Tibial nerve (tissue), 4 donors: ENCODE results near the gene TNRC6C.

Experiments
- EP300 ChIP-seq, 2 donors: sonication (generic); formaldehyde crosslinking; IDR thresholded peaks; one replicate each; pipeline ENCODE4 v1.6.1; 2017; ENCODE audit warnings: antibody characterized with exemption in 2 of 2, mild to moderate bottlenecking in 1 of 2
- POLR2A ChIP-seq, 2 donors: fragments of 450-650 bp; IDR thresholded peaks; one replicate each; pipeline ENCODE4 v1.6.1; 2017; ENCODE audit warnings: antibody characterized with exemption in 2 of 2, mild to moderate bottlenecking in 2 of 2, moderate library complexity in 2 of 2
- TF ChIP-seq, protein P1 (sequence below), 5 experiments: fragments of 200-600 bp in 3 of 5; fragments of 450-650 bp in 2 of 5; sonication (generic) in 3 of 5; IDR thresholded peaks; one replicate each; pipeline ENCODE4 v1.5.1; 2016 to 2019; ENCODE audit warnings: antibody characterized with exemption in 5 of 5, mild to moderate bottlenecking in 3 of 5, moderate library complexity in 2 of 5

DNA sequence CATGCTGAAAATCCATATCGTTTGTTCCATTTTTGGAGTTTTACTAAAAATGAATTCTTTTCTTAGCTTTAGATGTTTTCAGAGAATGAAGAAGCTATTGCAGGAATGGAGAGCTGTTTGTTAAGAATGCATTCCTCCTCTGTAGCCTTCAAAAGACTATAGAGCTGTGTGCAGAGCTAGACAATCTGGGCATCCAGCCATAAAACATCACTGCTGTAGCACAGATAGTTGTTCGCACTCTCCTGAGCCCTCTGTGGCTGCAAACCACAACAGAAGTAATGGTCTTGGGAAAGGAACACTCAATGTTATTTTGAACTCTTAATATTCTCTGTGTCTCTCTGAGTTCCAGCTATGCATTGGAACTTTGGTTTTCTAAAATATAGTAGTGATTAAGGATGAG, 4.9 kb downstream of the TNRC6C start:
- TF ChIP-seq POLR2A (IDR thresholded peaks at IDR 0.05) (no peak), EP300 (IDR thresholded peaks at IDR 0.05) (no peak)
- TF ChIP-seq, protein P1, sequence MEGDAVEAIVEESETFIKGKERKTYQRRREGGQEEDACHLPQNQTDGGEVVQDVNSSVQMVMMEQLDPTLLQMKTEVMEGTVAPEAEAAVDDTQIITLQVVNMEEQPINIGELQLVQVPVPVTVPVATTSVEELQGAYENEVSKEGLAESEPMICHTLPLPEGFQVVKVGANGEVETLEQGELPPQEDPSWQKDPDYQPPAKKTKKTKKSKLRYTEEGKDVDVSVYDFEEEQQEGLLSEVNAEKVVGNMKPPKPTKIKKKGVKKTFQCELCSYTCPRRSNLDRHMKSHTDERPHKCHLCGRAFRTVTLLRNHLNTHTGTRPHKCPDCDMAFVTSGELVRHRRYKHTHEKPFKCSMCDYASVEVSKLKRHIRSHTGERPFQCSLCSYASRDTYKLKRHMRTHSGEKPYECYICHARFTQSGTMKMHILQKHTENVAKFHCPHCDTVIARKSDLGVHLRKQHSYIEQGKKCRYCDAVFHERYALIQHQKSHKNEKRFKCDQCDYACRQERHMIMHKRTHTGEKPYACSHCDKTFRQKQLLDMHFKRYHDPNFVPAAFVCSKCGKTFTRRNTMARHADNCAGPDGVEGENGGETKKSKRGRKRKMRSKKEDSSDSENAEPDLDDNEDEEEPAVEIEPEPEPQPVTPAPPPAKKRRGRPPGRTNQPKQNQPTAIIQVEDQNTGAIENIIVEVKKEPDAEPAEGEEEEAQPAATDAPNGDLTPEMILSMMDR (IDR thresholded peaks at IDR 0.05), result no peak
